BJ (cell line): ENCODE results near the gene SLMAP. TPM values are rescaled to one million over a fixed set of nuclear protein-coding genes. Genes with fewer than 3 reads are reported as not detected.

Experiments
- CTCF ChIA-PET: fragments of 350-600 bp; formaldehyde crosslinking; extraction: SDS; loops from one replicate; lab custom pipeline; 2021; ENCODE audit warnings: antibody characterized with exemption, inconsistent platforms; lab: Yijun Ruan, JAX
- POLR2A ChIA-PET: fragments of 300-600 bp; sonication (Branson Sonifier 250); formaldehyde crosslinking; extraction: SDS; loops from one replicate; lab custom pipeline; 2021; ENCODE audit warnings: antibody characterized with exemption; lab: Charles Lee
- DNase-seq: peaks from one replicate; pipeline ENCODE4 v3.0.0-alpha.2; 2011; ENCODE audit warnings: low read depth
- H3K27me3 ChIP-seq: 2 replicates; pipeline ENCODE4 v1.6.0; 2011; ENCODE audit warnings: low read length; ENCODE audit not compliant: control insufficient read depth, insufficient read depth
- H3K36me3 ChIP-seq: 2 replicates; pipeline ENCODE4 v1.5.1; 2011; ENCODE audit warnings: low read length; ENCODE audit not compliant: control insufficient read depth, insufficient read depth
- H3K4me3 ChIP-seq: 2 replicates; pipeline ENCODE4 v1.5.1; 2011; ENCODE audit warnings: low read depth, mild to moderate bottlenecking, control low read depth, low read length
- CTCF ChIP-seq: IDR thresholded peaks from 2 replicates; pipeline ENCODE4 v1.5.1; 2011; ENCODE audit warnings: low read depth, mild to moderate bottlenecking, control low read depth, inconsistent platforms, low read length, moderate library complexity; ENCODE audit not compliant: insufficient read depth
- polyA plus RNA-seq: library from polyadenylated mRNA; depleted of rRNA; stranded (reverse); fragments of >200 nt; gene quantifications from 2 replicates; pipeline ENCODE4 v1.2.3, GENCODE V29; 2011

The SLMAP gene
- polyA plus RNA-seq, 1 experiment = 24.1 TPM

- ChIA-PET CTCF (no interaction called here), POLR2A (no interaction called here)
- H3K4me3 ChIP-seq = no peak overlapping the region
- H3K27me3 ChIP-seq = no peaks in the 10 kb centered on the region
- TF ChIP-seq CTCF = no peak
- DNase-seq = no peak
- no peaks in the 10 kb centered on the region for H3K36me3 ChIP-seq
Measured at GRCh38 chr3:57717205-57717868, 38.8 kb upstream of the SLMAP start.

- no peak for DNase-seq
- ChIA-PET POLR2A (no interaction called here), CTCF (no interaction called here)
- TF ChIP-seq CTCF = no peak
- Histone ChIP-seq H3K27me3 (no peaks in the 10 kb centered on the region), H3K4me3 (no peak overlapping the region), H3K36me3 (no peaks in the 10 kb centered on the region)
Measured at GRCh38 chr3:57718118-57718517, 38.0 kb upstream of the SLMAP start.

- CTCF ChIA-PET = interaction anchor here (1.1 kb wide), 1 partner anchor 100 kb away, joined by 3 read pairs; no protein-coding TSS in a partner anchor
- TF ChIP-seq CTCF = no peak
- no peak overlapping the region for H3K4me3 ChIP-seq
Measured at GRCh38 chr3:57726397-57726796, 29.7 kb upstream of the SLMAP start.

GRCh38 chr3:57727106-57727505 is 29.0 kb upstream of the SLMAP start:
- DNase-seq = no peak
- POLR2A ChIA-PET = no interaction called here
- no peaks in the 10 kb centered on the region for H3K27me3 ChIP-seq
- no peaks in the 10 kb centered on the region for H3K36me3 ChIP-seq
- TF ChIP-seq CTCF = no peak
- H3K4me3 ChIP-seq = no peak overlapping the region
- CTCF ChIA-PET = interaction anchor here (1.1 kb wide), 1 partner anchor 99 kb away, joined by 3 read pairs; no protein-coding TSS in a partner anchor

More at GRCh38 chr3:57726397-57726796, 29.7 kb upstream of the SLMAP start:
- no peaks in the 10 kb centered on the region for H3K36me3 ChIP-seq
- POLR2A ChIA-PET = no interaction called here
- H3K27me3 ChIP-seq = no peaks in the 10 kb centered on the region
- no peak for DNase-seq

GRCh38 chr3:57729334-57730045 is 26.6 kb upstream of the SLMAP start:
- TF ChIP-seq CTCF = no peak
- Histone ChIP-seq H3K4me3 (no peak overlapping the region), H3K27me3 (no peaks in the 10 kb centered on the region), H3K36me3 (no peaks in the 10 kb centered on the region)
- ChIA-PET CTCF (no interaction called here), POLR2A (no interaction called here)
- DNase-seq = no peak
